ENCODE data around the gene PACSIN3. TPM values are rescaled to one million over a fixed set of nuclear protein-coding genes. Genes with fewer than 3 reads are reported as not detected.

Gene PACSIN3
- total and polyA plus RNA-seq, 2 donors (not counting 3 experiments of a cell fraction or from before 2014, with no cell fraction given) = 15.2 to 27.2 TPM

- FAIRE-seq (no peak), DNase-seq (ENCODE audit: low read depth, low spot score) (no peak)
- H2AFZ ChIP-seq (ENCODE audit: low read depth, low read length) = no peak overlapping the region
- H3K79me2 ChIP-seq (ENCODE audit: control insufficient read depth, insufficient read depth, low read length) = peaks cover 24% of the 10 kb centered on the region
- H4K20me1 ChIP-seq (replicated peaks; ENCODE audit: control insufficient read depth, extremely low read depth, insufficient read depth, low read length) = no peaks in the 10 kb centered on the region
- H3K36me3 ChIP-seq (ENCODE audit: control insufficient read depth in 2 of 2, extremely low read depth in 1 of 2, insufficient read depth in 2 of 2, low read length in 2 of 2) = peaks cover 5 to 13% of the 10 kb centered on the region in 2 experiments
- ChIA-PET POLR2A (no interaction called here), CTCF (interaction anchor here (0.6 to 5.3 kb wide), 22 partner anchors 8 to 299 kb away, joined by 3 to 67 read pairs (median 4); partner anchors contain the start of genes DDB2, MYBPC3, NR1H3 and PACSIN3)
- H3K9me1 ChIP-seq (replicated peaks; ENCODE audit: control insufficient read depth, extremely low read depth, insufficient read depth, low read length) = no peaks in the 10 kb centered on the region
- no peak overlapping the region for H3K4me3 ChIP-seq (replicated peaks in 1 of 3; ENCODE audit: insufficient read depth in 1 of 3, low read depth in 1 of 3, low read length in 3 of 3)
- no peak for TF ChIP-seq JUN (IDR thresholded peaks at IDR 0.05; ENCODE audit: borderline replicate concordance, insufficient read depth, insufficient read length, low read depth)
- TF ChIP-seq MAX (IDR thresholded peaks at IDR 0.05; ENCODE audit: insufficient read depth, insufficient read length) = no peak
- no peak for TF ChIP-seq GATA2 (IDR thresholded peaks at IDR 0.05; ENCODE audit: insufficient read depth, insufficient read length, low read depth, low read length)
- no peak for TF ChIP-seq POLR2A (IDR thresholded peaks at IDR 0.05; ENCODE audit: low read depth, low read length)
- no peak for TF ChIP-seq FOS (IDR thresholded peaks at IDR 0.05; ENCODE audit: borderline replicate concordance, insufficient read depth, low read length)
- TF ChIP-seq POLR2AphosphoS5 (IDR thresholded peaks at IDR 0.05; ENCODE audit: insufficient read depth, low read depth, low read length) = no peak
- TF ChIP-seq EZH2 (IDR thresholded peaks at IDR 0.05; ENCODE audit: borderline replicate concordance, low read depth, low read length, severe bottlenecking) = no peak
- TF ChIP-seq, protein P1, sequence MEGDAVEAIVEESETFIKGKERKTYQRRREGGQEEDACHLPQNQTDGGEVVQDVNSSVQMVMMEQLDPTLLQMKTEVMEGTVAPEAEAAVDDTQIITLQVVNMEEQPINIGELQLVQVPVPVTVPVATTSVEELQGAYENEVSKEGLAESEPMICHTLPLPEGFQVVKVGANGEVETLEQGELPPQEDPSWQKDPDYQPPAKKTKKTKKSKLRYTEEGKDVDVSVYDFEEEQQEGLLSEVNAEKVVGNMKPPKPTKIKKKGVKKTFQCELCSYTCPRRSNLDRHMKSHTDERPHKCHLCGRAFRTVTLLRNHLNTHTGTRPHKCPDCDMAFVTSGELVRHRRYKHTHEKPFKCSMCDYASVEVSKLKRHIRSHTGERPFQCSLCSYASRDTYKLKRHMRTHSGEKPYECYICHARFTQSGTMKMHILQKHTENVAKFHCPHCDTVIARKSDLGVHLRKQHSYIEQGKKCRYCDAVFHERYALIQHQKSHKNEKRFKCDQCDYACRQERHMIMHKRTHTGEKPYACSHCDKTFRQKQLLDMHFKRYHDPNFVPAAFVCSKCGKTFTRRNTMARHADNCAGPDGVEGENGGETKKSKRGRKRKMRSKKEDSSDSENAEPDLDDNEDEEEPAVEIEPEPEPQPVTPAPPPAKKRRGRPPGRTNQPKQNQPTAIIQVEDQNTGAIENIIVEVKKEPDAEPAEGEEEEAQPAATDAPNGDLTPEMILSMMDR (IDR thresholded peaks at IDR 0.05; ENCODE audit: extremely low read depth in 1 of 2, insufficient read depth in 1 of 2, low read depth in 1 of 2, low read length in 2 of 2) = no peak
- no peak for TF ChIP-seq MYC (IDR thresholded peaks at IDR 0.05; ENCODE audit: low read depth, low read length)
- no peaks in the 10 kb centered on the region for H3K27me3 ChIP-seq (ENCODE audit: control insufficient read depth in 2 of 2, insufficient read depth in 2 of 2, low read length in 2 of 2)
- H3K27ac ChIP-seq (ENCODE audit: insufficient read depth, low read depth, low read length) = no peak overlapping the region
- H3K9me3 ChIP-seq (replicated peaks; ENCODE audit: control insufficient read depth, insufficient read depth, low read length) = no peaks in the 10 kb centered on the region
- H3K4me1 ChIP-seq (ENCODE audit: control insufficient read depth, extremely low read depth, insufficient read depth, low read length) = peaks cover 13% of the 10 kb centered on the region
- no peak overlapping the region for H3K9ac ChIP-seq (replicated peaks; ENCODE audit: extremely low read depth, insufficient read depth, low read length)
- H3K4me2 ChIP-seq (ENCODE audit: insufficient read depth, low read length) = no peak overlapping the region
- no TSS peak for BruUV-seq (replicated peaks)
- dilution Hi-C loops (cut with MboI; ENCODE audit: extremely low pct_ligation_motif_present, low sequenced_read_pairs) (no loop called here), intact Hi-C loops (cut with micrococcal nuclease) (no loop called here)
Observed at GRCh38 chr11:47178737-47179654, 7.2 kb downstream of the PACSIN3 start.

Data from endothelial cell of umbilical vein (primary cell).